ENCODE measurements around the gene LRP8.
"Not testable (repeated sequence)": the region's sequence is repeated elsewhere in the genome, so short reads cannot be mapped to it uniquely, and the experiment has no call there.

The LRP8 gene

DNA sequence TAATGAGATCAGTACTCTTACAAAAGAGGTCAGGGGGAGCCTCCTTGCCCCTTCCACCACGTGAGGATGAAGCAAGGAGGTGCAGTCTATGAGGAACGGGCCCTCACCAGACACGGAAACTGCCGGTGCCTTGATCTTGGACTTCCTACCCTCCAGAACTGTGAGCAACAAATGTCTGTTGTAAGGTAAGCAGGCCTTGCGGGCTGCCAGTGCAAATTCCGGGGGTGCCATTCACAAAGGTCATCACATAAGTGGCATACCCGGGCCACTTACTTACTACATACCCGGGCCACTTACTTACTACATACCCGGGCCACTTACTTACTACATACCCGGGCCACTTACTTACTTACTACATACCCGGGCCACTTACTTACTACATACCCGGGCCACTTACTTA, 44.7 kb downstream of the LRP8 start:
- DNase-seq (ENCODE audit: low read depth): not testable (repeated sequence)

DNA sequence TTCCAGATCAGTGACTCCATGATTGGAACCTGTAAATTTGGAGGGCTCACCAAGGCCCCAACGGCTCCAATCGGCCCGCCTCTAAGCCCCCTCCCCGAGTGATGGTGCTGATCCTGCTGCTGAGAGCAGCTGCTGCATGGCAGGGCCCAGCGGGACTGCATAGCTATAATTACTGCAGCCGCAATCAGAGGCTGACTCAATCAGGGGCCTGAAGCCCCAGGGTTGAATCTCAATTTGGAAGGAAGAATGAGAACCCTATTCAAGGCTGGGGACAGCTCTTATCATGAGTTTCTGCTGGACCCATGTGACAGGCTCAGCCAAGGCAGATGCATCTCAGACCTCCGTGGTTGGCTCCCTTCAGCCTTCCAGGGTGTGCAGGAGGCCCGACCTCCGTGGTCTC, 46.7 kb downstream of the LRP8 start:
- no peak for DNase-seq (ENCODE audit: low read depth)

DNA sequence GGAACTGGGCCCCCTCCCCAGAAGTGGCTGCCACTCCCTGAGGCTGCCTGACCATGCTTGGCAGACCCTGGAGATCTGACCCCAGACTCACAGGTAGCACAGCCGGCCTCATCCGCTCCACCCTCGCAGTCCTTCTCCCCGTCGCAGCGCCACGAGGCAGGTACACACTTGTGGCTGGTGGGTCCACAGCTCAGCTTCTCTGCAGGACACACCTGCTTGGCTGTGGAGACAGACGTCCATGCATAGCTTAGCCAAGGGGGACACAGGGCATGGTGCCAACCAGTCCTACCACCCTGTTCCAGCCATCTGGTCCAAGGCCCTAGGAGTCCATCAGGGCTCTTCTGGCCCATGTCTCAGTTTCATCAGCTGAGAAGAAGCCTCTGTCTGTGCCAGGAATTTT, 47.4 kb downstream of the LRP8 start:
- no peak for DNase-seq (ENCODE audit: low read depth)

DNA sequence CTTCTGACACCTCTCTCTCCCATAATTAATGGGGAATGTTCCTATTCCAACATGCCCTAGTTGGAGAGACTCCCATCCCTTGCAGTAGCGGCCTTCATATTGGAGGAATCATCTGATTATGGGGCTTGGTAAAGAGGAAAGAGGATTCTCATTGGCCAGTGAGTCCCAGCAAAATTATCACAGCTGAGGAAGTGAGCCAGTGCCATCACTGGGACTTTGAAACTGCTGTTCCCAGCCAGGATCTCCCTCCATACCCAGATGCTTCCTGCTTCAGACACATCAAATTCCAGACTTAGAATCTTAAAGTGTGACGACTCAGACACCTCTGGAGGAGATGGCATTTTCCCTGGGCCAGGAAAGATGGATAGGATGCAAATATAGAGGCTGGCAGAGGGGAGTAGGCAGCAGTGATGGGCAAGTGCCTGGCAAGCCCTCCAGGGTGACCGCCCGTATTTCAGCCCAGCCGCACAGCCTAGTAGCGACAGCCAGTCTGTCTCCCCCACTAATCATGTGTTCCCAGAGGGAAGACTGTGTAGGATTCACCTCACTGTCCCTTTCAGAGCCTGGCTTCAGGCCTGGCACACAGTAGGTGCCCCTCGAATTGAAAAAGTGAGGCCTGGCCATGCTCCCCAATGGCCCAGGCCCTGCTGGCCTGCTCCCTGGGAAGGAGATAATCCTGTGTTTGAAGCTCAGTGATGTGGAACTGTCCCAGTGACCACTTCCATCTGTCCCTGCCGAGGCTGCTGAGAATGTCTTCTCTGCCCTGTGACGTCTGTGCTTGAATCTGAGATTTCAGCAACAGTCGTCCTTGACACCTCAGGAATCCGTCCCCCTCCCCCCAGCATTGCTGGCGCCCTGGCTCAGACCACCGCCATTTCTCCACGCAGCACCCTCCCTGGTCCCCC, 48.3 kb downstream of the LRP8 start:
- DNase-seq (ENCODE audit: low read depth): no peak

DNA sequence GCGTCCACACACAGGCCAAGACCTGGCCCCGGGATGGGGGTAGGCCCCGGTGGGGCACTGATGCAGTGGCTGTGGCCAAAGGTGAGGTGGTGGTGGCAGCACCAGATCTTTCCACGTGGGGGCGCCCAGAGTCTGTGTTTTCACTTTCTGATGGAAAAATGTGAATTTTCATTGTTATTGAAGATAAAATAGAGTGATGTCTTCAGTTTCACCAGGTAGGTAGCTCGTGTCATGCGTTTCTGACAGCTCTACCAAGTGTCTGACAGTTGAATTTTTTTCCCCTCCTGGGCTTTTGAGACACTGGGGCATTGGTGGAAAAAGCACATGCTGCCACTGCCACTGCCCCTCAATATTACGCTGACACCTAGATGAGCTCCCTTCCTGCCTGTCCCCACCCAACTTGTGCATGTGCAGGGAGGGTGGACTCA, 49.6 kb downstream of the LRP8 start:
- no peak for DNase-seq (ENCODE audit: low read depth)

DNA sequence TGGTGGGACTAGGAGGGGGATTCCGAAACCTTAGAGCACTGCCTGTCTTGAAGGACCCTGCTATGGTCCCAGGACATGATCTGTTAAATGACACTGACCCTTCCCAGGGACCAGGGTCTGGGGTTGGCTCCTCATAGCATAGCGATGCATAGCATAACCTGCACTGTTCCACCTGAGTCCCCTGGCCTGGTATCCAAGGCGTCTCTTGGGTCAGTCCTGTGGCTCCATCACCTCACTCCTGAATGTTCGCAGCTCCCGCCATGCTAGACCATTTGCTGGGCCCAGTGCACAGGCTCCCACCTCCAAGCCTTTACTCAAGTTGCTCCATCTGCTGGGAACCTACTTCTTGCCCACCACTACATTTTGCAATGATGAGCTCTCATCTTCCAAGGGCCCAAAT, 50.5 kb downstream of the LRP8 start:
- no peak for DNase-seq (ENCODE audit: low read depth)

DNA sequence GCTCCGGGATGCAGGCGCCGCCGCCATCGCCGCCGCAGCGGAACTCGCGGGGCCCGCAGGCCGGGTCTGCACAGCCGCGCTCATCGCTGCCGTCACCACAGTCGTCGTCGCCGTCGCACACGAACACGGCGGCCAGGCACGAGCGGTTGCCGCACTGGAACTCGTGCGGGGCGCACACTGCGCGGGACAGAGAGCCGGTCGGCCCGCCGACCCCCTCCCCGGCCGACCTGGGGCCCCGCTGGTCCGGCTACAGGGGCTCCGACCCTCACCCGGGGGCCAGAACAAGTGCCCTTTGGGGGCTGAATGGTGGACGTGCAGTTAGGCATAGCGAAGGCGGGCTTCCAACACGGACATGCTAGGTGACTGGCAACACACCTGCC, 51.0 kb downstream of the LRP8 start:
- no peak for DNase-seq (ENCODE audit: low read depth)

DNA sequence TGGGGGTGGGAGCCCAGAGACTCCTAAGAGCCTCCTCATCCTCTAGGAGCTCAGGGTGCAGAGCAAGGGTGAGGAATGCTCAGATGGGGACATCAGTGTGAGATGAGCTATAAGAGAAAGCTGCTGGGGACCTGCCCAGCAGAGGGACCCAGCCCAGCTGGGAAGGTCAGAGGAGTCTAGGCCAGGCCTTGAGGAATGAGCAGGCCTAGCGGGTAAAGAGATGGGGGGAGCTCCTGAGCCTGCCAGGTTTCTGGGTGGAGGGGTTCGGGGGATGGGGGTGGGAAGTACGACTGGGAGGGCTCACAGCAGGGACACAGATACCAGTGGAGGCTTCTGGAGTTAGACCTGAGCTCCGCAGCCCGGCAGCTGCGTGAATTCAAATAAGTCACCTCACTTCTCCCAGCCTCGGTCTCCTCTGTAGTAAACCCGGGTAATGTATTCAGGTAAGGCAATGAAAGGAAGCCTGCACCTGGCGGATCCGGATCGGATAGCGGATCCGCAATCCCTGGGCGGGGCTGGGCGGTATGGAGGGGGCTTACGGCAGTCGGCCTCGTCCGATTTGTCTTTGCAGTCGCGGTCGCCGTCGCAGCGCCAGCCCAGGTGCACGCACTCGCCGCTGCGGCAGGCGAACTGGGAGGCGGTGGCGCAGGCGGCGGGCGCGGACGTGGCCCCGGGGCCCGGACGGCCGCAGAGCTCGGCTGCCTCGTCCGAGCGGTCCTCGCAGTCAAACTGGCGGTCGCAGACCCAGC, 51.5 kb downstream of the LRP8 start:
- DNase-seq (ENCODE audit: low read depth): no peak

DNA sequence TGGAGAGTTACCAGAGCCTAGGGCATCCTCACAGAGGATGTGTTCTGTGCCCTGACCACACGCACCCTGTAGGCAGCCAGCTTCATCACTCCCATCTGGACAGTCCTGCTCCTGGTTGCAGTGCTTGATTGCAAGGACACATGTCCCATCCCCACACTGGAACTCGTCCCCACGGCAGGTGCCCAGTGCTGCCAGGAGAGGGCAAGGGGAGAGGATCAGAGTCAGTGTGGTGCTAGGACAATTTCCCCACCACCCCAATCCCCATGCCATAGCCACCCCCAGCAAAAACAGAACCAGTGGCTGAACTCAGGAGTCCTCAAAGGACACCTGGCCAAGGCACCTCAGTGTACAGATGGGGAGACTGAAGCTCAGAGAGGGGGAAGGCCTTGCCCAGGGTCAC, 52.3 kb downstream of the LRP8 start:
- DNase-seq (ENCODE audit: low read depth): no peak

DNA sequence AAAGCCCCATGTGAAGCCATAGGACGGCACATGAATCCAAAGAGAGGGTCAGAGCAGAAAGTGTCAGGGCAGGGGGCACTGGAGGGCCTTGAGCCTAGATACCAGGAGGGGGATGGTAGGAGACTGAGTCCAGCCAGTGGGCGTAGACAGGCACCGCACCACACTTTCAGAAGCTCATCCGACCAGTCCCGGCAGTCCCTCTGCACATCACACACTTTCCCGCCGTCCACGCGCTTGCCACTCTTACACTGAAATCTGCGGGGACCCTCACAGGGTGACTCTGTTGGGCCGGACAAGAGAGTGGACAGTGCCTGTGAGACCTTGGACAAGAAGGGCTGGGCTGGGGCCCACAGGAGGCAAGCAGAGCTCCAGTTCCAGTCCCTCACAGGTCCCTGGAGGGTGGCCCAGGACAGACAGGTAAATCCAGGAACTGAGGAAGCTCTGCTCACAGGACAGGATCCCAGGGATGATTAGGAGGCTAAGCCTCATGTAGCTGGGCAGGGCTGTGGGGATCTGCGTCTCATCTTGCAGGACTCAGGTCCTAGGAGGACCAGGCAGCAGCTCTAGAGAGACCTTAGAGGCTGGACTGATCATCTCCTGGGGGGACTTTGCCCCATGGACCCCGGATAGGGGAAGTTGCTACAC, 53.2 kb downstream of the LRP8 start:
- no peak for DNase-seq (ENCODE audit: low read depth)

DNA sequence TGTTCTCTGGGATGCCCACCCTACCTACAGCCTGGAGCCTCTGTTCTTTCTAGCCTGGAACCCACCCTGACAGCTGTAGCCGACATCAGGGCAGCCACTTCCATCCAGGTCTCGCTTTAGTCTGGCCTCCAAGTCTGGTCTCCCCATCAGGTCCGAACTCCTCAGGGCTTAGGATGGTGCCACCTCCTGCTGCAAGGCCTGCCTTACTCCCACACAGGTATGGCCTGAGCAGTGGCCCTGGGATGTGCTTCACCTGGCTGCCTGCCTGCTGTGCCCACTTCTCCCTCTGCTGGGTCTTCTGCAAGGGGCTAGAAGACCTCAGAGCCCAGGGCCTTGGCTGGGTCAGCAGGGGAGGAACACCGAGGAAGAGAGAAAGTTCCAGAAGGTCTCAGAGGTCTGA, 53.8 kb downstream of the LRP8 start:
- no peak for DNase-seq (ENCODE audit: low read depth)

DNA sequence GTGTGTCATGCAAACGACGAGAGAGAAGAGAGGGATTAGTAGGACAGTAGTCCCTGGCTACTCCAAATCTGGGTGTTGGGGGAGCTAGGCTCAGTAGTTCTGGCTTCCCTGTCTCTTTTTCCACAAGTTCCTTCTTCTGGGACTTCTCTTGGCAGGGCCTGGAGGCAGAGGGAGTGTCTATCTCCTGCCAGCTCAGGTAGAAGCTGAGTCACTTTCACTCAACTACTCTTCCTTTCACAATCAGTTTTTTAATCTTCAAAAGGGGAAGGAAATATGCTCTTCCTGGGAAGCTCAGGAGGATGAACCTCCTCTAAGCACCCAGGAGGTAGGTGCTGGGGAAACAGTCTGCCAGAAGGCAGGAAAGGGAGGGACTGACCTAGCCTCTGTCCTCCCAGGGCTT, 54.3 kb downstream of the LRP8 start:
- DNase-seq (ENCODE audit: low read depth): no peak

DNA sequence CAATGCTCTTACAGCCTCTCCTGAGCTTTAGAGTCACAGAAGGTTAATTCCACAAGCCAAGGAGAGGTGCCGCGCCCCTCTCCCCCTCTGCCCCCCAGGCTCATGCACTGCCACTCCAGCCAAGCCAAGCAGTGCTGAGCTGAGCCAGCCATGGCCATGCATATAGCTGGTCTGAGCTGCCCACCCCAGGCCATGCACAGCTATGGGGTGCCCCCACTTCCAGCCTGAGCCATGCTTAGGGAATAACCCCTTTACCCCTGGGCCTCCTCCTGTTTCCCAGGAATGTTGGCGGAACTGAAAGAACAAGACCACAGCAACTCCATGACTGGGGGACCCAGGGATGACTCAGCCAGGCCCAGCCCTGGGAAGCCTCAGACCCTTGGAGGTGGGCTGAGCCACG, 55.5 kb downstream of the LRP8 start:
- DNase-seq (ENCODE audit: low read depth): no peak

DNA sequence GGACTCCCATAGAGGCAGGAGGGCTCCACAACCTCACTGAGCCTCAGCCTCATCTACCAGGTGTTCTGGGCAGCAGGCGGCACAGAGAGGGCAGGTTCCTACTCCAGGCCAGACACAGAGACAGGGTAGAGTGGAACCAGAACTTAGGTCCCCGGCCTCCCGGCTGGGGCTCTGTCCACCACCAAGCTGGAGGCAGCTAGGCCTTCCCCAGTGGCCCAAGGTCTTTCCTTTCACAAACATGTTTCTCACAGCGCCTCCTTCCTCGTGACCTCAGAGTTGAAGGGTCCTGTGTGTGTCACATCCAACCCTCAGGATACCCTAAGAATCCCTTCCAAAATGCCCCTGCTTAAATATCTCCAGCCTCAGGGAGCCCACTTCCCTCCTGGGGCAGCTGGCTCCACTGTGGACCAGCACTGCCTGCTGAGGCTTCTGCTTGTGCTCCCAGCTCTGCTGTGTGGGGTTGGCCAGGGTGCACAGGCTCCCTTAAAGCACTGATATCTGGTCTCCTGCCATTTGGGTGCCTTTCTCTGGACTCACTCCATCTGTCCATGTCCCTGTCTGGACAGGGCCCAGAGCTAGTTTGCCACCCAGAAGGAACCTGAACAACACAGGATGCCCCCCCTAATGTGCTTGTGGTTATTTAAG, 56.3 kb downstream of the LRP8 start:
- no peak for DNase-seq (ENCODE audit: low read depth)

DNA sequence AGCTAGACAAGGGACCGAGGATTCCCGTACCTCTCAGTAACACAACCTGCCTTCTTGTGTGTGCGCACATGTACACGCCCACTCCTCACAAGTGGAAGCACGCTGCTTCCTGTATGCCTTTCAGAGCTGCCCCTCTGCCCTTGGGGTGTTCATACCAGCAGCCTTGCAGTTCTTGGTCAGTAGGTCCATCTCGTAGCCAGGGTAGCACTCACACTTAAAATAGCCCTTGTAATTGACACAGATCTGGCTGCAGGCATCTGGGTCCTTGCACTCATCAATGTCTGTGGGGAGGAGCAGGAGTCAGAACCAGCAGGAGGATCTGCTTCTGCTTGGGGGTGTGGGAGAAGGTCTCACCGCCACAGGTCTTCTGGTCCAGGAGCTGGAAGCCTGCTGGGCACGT, 57.0 kb downstream of the LRP8 start:
- no peak for DNase-seq (ENCODE audit: low read depth)

DNA sequence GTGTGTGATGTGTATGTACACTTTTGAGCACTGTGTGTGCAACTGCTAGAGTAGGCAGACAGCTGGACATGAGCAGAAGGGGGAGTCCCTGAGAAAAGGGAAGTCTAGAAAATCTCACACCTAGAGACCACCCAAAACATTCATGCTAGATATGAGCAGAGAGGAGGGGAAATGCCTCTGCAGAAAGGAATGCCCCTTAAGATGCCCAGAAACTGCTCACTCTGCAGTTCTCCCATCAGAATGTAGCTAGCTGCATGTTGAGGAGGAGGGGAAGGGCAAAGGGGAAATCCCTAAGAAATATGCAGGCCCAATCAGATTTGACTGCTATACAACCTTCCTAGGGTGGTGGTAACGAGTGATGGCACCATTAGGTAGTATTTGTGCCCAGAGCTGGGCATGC, 57.8 kb downstream of the LRP8 start:
- DNase-seq (ENCODE audit: low read depth): no peak

DNA sequence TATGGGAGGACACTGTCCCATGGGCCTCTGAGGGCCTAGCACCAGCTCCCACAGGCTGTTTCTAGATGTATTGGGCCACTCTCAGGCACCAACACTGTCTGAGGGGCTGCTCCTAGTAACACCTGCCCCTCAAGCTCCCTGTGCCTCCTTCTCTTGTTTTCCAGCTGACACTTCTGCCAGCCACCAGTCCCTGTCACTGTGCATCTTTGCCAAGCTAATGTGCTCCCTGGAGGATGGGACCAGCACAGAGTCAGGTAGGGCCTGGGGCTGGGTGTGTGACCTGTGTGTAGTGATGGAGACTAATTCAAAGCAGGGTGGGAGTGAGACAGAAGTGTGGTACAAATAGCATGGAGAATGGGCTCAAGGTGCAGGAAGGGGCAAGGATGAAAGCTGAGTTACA, 60.1 kb downstream of the LRP8 start:
- DNase-seq (ENCODE audit: low read depth): no peak

DNA sequence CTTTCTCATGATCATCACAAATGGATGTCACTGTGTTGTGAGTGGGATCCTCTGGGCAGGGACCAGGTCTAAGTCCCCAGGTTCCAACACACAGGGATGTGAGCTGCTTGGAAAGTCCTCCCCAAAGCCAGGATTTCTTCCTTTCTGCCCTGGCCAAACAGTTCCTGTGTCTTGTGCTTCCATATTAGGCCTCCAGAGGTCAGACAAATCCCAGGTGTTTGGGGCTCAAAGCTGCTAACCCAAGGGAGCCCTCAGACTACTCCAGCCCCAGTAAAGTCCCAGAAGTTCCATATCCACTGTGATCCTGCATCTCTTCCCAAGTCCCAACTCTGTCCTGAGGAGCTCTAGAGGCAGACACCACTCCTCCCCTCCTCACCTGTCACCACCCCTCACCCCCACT, 61.8 kb downstream of the LRP8 start:
- no peak for DNase-seq (ENCODE audit: low read depth)

DNA sequence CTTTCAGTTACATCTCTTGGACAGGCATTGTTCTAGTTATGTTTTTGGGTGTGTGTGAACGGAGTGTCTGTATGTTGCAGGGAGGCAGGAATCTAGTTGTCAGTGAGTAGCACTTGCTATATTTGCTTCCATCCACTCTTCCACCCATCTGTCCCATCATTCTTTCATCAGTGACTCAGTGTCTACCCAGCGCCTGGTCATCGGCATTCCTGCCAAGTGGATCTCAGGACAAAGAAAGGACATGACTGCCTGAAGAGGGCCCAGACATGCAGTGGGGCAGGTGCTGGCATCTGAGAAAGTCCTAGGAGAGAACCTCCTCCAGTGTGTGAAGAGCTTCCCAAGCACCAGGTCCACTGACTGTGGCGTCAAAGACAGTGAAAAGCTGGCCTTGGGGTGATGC, 62.3 kb downstream of the LRP8 start:
- no peak for DNase-seq (ENCODE audit: low read depth)

DNA sequence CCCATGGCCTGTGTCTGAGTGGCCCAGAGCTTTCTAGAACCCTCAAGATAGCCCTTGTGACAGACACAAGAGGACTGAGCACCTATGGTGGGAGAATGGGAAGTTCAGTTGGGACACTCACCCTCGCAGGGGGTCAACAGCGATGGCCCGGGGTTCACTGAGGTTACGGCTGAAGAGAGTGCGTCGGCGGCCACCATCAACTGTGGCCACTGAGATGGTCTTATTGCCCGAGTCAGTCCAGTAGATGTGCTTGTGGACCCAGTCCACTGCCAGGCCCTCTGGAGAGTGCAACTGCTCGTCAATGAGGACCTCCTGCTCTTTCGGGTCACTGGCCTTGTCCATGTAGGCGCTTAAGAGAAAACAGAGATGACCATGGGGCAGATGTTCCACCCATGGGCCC, 63.8 kb downstream of the LRP8 start:
- no peak for DNase-seq (ENCODE audit: low read depth)

DNA sequence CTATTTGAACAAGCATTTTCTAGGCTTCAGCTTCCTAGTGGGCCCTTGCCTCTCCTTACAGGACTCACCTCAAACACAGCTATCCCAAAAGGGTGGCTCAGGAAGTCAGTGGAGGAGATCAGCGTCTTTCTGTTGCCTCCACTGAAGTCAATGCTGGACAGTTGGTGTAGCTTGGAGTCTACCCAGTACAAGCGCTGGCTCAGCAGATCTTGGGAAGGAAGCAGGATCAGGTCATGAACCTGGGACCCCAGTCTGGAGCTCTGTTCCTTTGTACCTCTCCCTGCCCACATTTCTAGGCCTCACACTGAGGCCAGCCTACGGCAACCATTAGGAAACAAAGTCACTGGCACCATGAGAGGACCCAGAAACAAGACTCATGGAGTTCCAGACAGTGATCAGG, 65.9 kb downstream of the LRP8 start:
- no peak for DNase-seq (ENCODE audit: low read depth)

DNA sequence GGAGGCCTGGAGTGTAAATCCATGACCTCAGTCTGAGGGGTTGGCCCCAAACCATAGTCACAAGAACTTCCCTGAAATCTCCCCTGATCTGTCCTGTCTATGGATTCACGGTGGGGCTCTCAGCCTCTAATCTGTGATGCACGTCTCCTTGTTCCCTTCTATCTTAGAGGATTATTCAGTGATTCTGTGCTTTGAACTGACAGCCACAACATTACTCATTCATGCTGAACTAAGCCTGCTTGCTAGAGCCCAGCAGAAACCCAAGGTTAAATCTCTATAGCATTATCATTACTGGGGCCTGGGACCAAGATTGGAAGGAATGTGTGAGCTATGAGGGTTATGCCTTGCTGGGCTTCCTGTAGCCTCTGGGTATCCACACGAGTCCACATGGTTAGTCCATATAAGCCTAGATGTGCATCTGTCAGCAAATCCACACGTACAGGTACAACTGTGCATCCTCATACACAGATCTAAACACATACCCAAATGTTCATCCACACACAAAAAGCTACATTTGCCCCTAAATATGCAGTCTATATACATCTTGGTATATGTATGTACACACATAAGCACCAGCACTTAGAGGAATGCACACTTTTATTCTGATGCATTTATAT, 67.1 kb downstream of the LRP8 start:
- no peak for DNase-seq (ENCODE audit: low read depth)

Data from non-pigmented ciliary epithelial cell (primary cell).